ENCODE measurements around the gene PROC. TPM values are rescaled to one million over a fixed set of nuclear protein-coding genes. Genes with fewer than 3 reads are reported as not detected.
"Not testable (repeated sequence)": the region's sequence is repeated elsewhere in the genome, so short reads cannot be mapped to it uniquely, and the experiment has no call there.

The PROC gene
- total RNA-seq, 1 experiment from 2014 or later: not detected

GRCh38 chr2:127392828-127393578 lies 25.2 kb upstream of the PROC start:
- DNase-seq (ENCODE audit: low read depth): no peak

GRCh38 chr2:127394492-127394891 lies 23.7 kb upstream of the PROC start:
- DNase-seq (ENCODE audit: low read depth): no peak

- DNase-seq (ENCODE audit: low read depth): no peak
These were observed 20.5 kb upstream of the PROC start for GRCh38 chr2:127397568-127398238.

GRCh38 chr2:127398239-127398590 lies 20.0 kb upstream of the PROC start:
- peak; percentile 89 for DNase-seq (ENCODE audit: low read depth)

- no peak for DNase-seq (ENCODE audit: low read depth)
These were observed 17.7 kb upstream of the PROC start for GRCh38 chr2:127400533-127400896.

- DNase-seq (ENCODE audit: low read depth): peak; percentile 69
These were observed 17.1 kb upstream of the PROC start for GRCh38 chr2:127400897-127401756.

GRCh38 chr2:127401757-127402695 lies 16.2 kb upstream of the PROC start:
- peak; percentile 49 for DNase-seq (ENCODE audit: low read depth)

- no peak for DNase-seq (ENCODE audit: low read depth)
These were observed 14.8 kb upstream of the PROC start for GRCh38 chr2:127403460-127403859.

GRCh38 chr2:127404466-127405254 lies 13.6 kb upstream of the PROC start:
- DNase-seq (ENCODE audit: low read depth): no peak

GRCh38 chr2:127405255-127405610 lies 13.0 kb upstream of the PROC start:
- no peak for DNase-seq (ENCODE audit: low read depth)

GRCh38 chr2:127406454-127406853 lies 11.8 kb upstream of the PROC start:
- no peak for DNase-seq (ENCODE audit: low read depth)

- DNase-seq (ENCODE audit: low read depth): no peak
These were observed 11.1 kb upstream of the PROC start for GRCh38 chr2:127407091-127407490.

GRCh38 chr2:127407661-127408003 lies 10.6 kb upstream of the PROC start:
- no peak for DNase-seq (ENCODE audit: low read depth)

GRCh38 chr2:127408004-127408806 lies 10.0 kb upstream of the PROC start:
- DNase-seq (ENCODE audit: low read depth): peak; percentile 86

GRCh38 chr2:127408807-127409099 lies 9.5 kb upstream of the PROC start:
- DNase-seq (ENCODE audit: low read depth): no peak

GRCh38 chr2:127409716-127410115 lies 8.5 kb upstream of the PROC start:
- not testable (repeated sequence) for DNase-seq (ENCODE audit: low read depth)

- DNase-seq (ENCODE audit: low read depth): no peak
These were observed 7.2 kb upstream of the PROC start for GRCh38 chr2:127410871-127411652.

GRCh38 chr2:127411653-127412369 lies 6.4 kb upstream of the PROC start:
- DNase-seq (ENCODE audit: low read depth): no peak

Measured in HT1080 (cell line).